ENCODE data around the gene HDAC4.

DNA sequence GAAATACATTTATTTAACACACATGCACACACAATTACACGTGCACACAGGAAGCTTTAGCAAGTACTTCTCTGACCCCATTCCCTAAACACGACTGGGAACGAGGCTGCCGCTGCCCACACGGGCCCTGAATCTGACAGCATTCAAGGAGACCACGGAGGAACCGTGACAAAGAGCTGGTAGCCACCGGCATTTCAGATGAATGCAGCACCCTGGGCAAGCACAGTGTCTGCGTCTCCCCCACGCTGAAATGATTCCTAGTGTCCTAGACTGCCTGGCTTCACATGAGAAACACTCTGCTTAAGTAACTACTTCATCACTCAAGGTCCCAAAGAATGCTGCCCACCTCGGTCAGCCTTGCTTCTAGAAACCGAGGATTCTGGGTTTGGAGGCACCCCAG, 95.0 kb downstream of the HDAC4 start:
- no peak for TF ChIP-seq POLR2A (IDR thresholded peaks at IDR 0.05)
- TF ChIP-seq, protein P1, sequence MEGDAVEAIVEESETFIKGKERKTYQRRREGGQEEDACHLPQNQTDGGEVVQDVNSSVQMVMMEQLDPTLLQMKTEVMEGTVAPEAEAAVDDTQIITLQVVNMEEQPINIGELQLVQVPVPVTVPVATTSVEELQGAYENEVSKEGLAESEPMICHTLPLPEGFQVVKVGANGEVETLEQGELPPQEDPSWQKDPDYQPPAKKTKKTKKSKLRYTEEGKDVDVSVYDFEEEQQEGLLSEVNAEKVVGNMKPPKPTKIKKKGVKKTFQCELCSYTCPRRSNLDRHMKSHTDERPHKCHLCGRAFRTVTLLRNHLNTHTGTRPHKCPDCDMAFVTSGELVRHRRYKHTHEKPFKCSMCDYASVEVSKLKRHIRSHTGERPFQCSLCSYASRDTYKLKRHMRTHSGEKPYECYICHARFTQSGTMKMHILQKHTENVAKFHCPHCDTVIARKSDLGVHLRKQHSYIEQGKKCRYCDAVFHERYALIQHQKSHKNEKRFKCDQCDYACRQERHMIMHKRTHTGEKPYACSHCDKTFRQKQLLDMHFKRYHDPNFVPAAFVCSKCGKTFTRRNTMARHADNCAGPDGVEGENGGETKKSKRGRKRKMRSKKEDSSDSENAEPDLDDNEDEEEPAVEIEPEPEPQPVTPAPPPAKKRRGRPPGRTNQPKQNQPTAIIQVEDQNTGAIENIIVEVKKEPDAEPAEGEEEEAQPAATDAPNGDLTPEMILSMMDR (IDR thresholded peaks at IDR 0.05): no peak

Data from tibial nerve (tissue), 3 donors.